SK-N-SH (cell line): Measurements from ENCODE around the gene WWC2.

Experiments used
- CHD2 ChIP-seq: fragments of 150-350 bp; IDR thresholded peaks from 2 replicates; pipeline ENCODE4 v1.6.1; 2018; ENCODE audit warnings: low read length; ENCODE audit not compliant: partially characterized antibody
- CTCF ChIP-seq: fragments of 200-600 bp; sonication (generic); IDR thresholded peaks from 2 replicates; pipeline ENCODE4 v1.6.1; 2017; ENCODE audit warnings: antibody characterized with exemption, mild to moderate bottlenecking, moderate library complexity
- EP300 ChIP-seq, 2 experiments: IDR thresholded peaks; 2 replicates each; pipeline versions ENCODE4 v1.4.0 to v1.6.1; 2012; ENCODE audit warnings: borderline replicate concordance in 1 of 2, low read depth in 1 of 2, low read length in 1 of 2
- EZH2phosphoT487 ChIP-seq: fragments of 200-600 bp; sonication (generic); IDR thresholded peaks from 2 replicates; pipeline ENCODE4 v1.6.1; 2017; ENCODE audit warnings: low read depth, mixed run types, mild to moderate bottlenecking, antibody characterized with exemption, moderate library complexity, borderline replicate concordance
- GATA2 ChIP-seq: sonication (generic); formaldehyde crosslinking; IDR thresholded peaks from 2 replicates; pipeline ENCODE4 v1.5.0; 2020; ENCODE audit warnings: mild to moderate bottlenecking, missing genetic modification reagents
- MAX ChIP-seq: IDR thresholded peaks from 2 replicates; pipeline ENCODE4 v1.4.0; 2012; ENCODE audit warnings: low read depth
- NFIC ChIP-seq: IDR thresholded peaks from 2 replicates; pipeline ENCODE4 v1.4.0; 2012; ENCODE audit warnings: borderline replicate concordance
- POLR2AphosphoS5 ChIP-seq: IDR thresholded peaks from 2 replicates; pipeline ENCODE4 v1.6.1; 2012; ENCODE audit warnings: low read depth, low read length
- RFX5 ChIP-seq: IDR thresholded peaks from 2 replicates; pipeline ENCODE4 v1.6.1; 2012; ENCODE audit warnings: mild to moderate bottlenecking, improper control_type of control experiment, low read length
- RXRA ChIP-seq: IDR thresholded peaks from 2 replicates; pipeline ENCODE4 v1.4.0; 2012; ENCODE audit warnings: low read depth, mild to moderate bottlenecking, borderline replicate concordance
- TAF1 ChIP-seq: IDR thresholded peaks from 2 replicates; pipeline ENCODE4 v1.6.1; 2012; ENCODE audit warnings: low read depth, mild to moderate bottlenecking, low read length, moderate library complexity, borderline replicate concordance
- YY1 ChIP-seq: IDR thresholded peaks from 2 replicates; pipeline ENCODE4 v1.4.0; 2012; ENCODE audit warnings: low read depth, mild to moderate bottlenecking
- TF ChIP-seq, protein P1 (sequence below): IDR thresholded peaks from 2 replicates; pipeline ENCODE4 v1.6.1; 2012; ENCODE audit warnings: mild to moderate bottlenecking, low read depth, low read length, moderate library complexity

- TF ChIP-seq YY1: no peak
- no peak for TF ChIP-seq EP300 (IDR thresholded peaks at IDR 0.05; ENCODE audit: borderline replicate concordance in 1 of 2, low read depth in 1 of 2, low read length in 1 of 2)
- TF ChIP-seq POLR2AphosphoS5: no peak
- TF ChIP-seq GATA2 (CRISPR knock-in tag): no peak
- TF ChIP-seq CHD2: no peak
- no peak for TF ChIP-seq TAF1
- TF ChIP-seq RFX5: no peak
- no peak for TF ChIP-seq MAX
- TF ChIP-seq, protein P1, sequence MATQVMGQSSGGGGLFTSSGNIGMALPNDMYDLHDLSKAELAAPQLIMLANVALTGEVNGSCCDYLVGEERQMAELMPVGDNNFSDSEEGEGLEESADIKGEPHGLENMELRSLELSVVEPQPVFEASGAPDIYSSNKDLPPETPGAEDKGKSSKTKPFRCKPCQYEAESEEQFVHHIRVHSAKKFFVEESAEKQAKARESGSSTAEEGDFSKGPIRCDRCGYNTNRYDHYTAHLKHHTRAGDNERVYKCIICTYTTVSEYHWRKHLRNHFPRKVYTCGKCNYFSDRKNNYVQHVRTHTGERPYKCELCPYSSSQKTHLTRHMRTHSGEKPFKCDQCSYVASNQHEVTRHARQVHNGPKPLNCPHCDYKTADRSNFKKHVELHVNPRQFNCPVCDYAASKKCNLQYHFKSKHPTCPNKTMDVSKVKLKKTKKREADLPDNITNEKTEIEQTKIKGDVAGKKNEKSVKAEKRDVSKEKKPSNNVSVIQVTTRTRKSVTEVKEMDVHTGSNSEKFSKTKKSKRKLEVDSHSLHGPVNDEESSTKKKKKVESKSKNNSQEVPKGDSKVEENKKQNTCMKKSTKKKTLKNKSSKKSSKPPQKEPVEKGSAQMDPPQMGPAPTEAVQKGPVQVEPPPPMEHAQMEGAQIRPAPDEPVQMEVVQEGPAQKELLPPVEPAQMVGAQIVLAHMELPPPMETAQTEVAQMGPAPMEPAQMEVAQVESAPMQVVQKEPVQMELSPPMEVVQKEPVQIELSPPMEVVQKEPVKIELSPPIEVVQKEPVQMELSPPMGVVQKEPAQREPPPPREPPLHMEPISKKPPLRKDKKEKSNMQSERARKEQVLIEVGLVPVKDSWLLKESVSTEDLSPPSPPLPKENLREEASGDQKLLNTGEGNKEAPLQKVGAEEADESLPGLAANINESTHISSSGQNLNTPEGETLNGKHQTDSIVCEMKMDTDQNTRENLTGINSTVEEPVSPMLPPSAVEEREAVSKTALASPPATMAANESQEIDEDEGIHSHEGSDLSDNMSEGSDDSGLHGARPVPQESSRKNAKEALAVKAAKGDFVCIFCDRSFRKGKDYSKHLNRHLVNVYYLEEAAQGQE: no peak
- TF ChIP-seq EZH2phosphoT487: no peak
- no peak for TF ChIP-seq NFIC
- TF ChIP-seq RXRA: no peak
- TF ChIP-seq CTCF: no peak
These were observed 2.6 kb upstream of the WWC2 start for GRCh38 chr4:183096276-183096965.
